HuH-7 (cell line): ENCODE results near the gene LRRC75A.
"Not testable (repeated sequence)": the region's sequence is repeated elsewhere in the genome, so short reads cannot be mapped to it uniquely, and the experiment has no call there.

Experiments
- DNase-seq: peaks from one replicate; pipeline ENCODE4 v3.0.0; 2011; ENCODE audit warnings: low spot score

Gene LRRC75A

GRCh38 chr17:16430650-16431049 is 61.3 kb downstream of the LRRC75A start:
- DNase-seq: no peak

- DNase-seq: no peak
These were observed 62.9 kb downstream of the LRRC75A start for GRCh38 chr17:16429083-16429482.

- DNase-seq: peak; percentile 82
These were observed 63.7 kb downstream of the LRRC75A start for GRCh38 chr17:16428098-16428882.

GRCh38 chr17:16427020-16427419 is 65.0 kb downstream of the LRRC75A start:
- DNase-seq: no peak

- DNase-seq: no peak
These were observed 66.0 kb downstream of the LRRC75A start for GRCh38 chr17:16425698-16426659.

GRCh38 chr17:16425202-16425601 is 66.8 kb downstream of the LRRC75A start:
- DNase-seq: no peak

DNA sequence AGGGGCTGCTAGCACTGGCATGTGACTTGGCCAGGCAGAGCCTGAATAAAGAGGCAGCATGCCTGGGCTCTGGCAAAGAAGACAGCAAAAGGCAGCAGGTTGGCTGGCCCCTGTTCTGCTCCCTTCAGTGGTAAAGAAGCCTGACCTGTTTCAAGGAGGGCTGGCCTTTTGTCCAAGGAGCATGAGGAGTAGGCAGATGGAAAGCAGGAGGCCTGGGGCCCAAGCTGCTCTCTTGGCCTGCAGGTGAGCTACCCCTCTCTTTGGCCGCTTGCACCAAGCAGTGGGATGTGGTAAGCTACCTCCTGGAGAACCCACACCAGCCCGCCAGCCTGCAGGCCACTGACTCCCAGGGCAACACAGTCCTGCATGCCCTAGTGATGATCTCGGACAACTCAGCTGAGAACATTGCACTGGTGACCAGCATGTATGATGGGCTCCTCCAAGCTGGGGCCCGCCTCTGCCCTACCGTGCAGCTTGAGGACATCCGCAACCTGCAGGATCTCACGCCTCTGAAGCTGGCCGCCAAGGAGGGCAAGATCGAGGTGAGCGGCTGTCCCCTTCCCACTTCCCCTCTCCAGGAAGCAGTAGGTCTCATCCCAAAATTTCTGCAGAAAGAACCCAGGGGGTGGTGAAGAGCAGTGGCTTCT is 68.6 kb downstream of the LRRC75A start:
- DNase-seq: no peak

- no peak for DNase-seq
These were observed 69.6 kb downstream of the LRRC75A start for GRCh38 chr17:16422416-16422815.

DNA sequence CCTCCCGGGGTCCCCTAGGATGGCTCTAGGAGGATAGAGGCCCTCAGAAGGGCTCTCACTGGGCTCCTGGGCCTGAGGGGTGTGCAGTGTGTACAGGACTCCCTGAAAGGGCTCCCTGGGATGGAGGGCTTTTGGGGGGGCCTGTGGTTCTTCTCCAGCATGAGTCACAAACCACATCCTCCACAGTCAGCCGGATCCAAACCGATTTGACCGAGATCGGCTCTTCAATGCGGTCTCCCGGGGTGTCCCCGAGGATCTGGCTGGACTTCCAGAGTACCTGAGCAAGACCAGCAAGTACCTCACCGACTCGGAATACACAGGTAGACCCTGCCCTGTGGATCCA is 72.1 kb downstream of the LRRC75A start:
- no peak for DNase-seq

DNA sequence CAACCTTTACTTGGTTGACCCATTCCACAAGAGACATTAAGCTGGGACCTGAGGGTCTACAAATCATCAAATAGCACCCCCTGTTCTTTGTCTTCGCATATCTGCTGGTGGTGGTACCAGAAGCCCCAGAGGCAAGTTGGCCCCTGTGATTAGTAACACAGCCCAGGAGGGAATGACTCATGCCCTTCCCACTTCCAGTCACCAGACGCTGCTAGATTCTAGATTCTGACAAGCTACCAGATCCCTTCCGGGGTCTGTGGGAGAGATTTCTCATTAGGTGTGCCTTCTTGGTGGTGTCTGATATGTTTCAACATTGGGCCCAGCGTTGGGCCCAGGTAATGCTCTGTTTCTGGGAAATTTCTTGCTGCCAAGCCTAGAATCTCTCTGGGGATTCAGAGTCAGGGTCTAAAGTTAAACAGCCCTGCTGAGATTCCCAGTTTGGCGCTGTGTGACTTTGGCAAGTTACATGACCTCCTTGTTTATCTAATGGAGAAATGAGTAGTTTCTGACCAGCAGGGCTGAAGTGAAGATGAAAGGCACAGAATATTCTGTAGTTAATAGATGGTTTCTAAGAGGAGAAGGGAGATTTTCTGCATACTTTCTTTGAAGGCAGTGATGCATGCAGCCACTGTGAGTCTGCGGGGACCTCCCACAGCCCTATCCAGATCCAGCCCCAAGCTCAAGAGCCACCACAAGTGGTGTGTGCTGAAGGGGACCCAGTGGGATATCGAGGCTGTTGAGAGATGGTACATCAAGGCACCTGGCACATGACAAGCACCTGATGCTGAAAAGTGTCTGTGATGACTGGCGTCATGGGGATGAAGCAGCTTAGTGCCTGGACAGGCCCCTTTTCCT is 72.7 kb downstream of the LRRC75A start:
- no peak for DNase-seq

DNA sequence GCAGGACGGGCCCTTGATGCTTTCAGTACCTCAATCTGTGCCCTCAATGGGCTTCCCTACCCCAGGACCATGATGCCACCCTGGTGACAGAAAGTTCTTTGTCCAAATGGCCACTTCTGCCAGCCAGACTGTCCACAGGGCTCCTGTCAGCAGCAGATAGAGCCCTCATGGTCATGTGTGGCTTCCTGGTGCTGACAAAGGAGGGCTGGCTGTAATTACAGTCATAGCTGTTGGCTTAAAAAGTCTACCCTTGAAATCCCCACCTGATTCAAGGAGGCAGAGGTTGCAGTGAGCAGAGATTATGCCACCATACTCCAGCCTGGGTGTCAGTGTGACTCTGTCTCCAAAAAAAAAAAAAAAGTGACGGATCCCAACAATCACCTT is 73.3 kb downstream of the LRRC75A start:
- no peak for DNase-seq

DNA sequence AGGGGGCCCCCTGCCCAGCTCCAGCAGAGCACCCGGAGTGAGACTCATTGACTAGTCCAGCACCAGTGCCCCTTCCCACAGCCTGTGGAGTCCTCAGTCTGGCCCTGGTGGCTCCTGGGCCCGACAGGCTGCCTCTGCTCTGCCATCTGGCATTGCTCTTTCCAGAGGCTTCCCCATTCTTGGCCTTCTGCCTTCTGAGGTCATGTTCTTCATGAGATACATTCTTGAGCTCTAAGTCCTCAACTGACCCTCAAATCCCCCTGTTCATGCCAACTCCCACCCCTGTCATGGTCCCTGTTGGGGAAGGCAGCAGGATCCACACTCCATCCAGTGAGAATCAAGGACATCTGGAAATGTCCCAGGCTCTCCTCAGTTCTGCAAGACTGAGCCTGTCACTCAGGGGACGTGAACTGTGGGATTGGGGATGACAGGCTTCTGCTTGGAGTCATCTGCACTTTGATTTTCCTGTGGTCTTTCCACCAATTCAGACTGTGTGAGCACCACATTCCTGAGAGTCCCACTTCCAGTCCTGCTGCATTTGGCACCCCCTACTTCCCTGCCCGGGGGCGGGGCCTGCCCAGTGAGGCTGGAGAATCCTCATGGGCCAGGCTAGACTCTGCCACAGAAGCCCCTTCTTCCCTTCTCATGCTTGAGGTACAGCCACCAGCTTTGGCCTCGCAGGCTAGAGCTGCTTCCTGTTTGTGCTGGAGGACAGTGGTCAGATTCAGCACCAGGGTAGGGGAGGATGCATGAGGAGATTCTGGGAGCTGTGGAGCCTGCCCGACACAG is 73.9 kb downstream of the LRRC75A start:
- no peak for DNase-seq

DNA sequence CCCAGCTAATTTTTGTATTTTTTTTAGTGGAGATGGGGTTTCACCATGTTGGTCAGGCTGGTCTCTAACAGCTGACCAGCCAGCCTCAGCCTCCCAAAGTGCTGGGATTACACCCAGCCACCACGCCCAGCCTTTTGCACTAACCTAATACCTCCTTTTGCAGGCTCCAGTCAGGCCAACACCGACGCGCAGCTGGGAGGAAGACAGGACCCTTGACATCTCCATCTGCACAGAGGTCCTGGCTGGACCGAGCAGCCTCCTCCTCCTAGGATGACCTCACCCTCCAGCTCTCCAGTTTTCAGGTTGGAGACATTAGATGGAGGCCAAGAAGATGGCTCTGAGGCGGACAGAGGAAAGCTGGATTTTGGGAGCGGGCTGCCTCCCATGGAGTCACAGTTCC is 74.6 kb downstream of the LRRC75A start:
- no peak for DNase-seq

DNA sequence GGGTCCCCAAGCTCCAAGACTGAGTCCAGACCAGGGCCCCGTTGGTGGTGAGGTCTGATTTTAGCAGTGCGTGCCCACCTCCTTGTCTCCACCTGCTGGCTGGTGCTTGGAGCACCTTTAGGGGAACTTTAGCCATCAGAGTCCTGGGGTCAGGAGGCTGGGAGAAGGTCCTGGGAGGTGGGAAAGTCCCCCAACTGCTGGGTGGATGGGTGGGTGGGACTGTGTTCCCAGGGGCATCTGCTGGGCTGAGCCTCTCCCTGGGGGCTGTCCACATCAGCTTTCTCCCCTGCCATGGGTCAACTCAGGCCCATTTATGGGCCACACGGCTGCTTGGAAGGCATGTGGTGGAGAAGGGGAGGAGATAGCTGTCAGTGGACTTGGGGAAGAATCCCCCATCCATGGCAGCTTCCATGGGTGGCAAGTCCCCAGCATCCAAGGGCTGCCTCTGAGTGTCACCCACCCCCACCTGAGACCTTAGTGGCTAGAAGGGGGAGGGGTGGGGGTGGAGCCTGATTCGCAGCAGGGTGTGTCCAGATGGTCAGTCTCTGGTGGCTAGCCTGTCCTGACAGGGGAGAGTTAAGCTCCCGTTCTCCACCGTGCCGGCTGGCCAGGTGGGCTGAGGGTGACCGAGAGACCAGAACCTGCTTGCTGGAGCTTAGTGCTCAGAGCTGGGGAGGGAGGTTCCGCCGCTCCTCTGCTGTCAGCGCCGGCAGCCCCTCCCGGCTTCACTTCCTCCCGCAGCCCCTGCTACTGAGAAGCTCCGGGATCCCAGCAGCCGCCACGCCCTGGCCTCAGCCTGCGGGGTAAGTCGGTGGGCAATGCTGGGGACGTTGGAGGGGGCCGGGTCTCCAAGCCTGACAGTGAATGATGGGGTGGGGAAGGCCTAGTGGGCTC is 76.7 kb downstream of the LRRC75A start, which contains the start of gene TRPV2:
Gene TRPV2 (plus strand): TSS at position 541 of the 894 bp plus-strand sequence. CDS start 2,098 bp downstream, outside the sequence.
- DNase-seq: peak; percentile 77

DNA sequence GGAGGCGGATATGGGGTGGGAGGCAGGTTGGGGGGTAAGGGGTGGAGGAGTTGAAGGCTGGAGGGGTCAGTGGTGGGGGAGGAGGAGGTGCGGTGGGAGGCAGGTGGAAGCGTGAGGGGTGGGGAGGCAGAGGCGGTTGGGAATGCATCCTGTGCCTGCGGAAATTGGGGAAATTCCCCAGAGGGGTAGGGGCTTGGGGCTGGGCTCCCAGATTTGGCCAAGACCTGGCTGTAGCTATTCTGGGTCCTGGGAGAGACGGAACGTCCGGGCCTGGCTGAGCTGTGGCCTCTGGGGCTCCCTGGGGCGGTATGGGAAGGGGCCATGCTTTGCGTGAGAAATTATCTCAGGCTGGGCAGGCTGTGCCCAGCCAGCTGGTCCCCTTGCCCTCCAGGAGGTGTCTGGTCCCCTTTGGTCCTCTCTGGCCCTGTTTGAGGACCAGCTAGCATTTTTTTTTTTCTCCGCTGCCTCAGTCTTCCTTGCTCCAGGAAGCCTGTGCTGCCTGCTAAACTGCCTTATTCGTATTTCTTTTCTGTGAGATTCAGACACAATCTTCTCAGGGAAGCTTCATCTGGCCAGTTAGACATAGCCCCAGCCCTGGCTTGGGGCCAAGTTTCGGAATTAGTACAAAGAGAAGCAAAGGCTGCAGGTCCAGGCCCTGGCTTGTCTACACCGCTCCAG is 83.9 kb downstream of the LRRC75A start:
- DNase-seq: no peak

- peak; percentile 66 for DNase-seq
These were observed 85.0 kb downstream of the LRRC75A start for GRCh38 chr17:16406742-16407674.

DNA sequence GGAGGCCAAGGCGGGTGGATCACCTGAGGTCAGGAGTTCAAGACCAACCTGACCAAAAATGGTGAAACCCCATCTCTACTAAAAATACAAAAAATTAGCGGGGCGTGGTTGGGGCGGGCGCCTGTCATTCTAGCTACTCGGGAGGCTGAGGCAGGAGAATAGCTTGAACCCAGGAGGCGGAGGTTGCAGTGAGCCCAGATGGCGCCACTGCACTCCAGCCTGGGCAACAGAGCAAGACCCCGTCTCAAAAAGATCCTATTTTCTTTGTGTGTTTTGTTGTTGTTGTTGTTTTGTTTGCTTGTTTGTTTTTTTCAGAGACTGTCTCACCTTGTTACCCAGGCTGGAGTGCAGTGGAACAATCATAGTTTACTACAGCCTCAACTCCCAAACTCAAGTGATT is 88.1 kb downstream of the LRRC75A start:
- not testable (repeated sequence) for DNase-seq
